Measurements from ENCODE around the gene PODXL. TPM values are rescaled to one million over a fixed set of nuclear protein-coding genes. Genes with fewer than 3 reads are reported as not detected.

Gene PODXL
- total RNA-seq, 1 experiment from 2014 or later: 37.5 TPM

DNA sequence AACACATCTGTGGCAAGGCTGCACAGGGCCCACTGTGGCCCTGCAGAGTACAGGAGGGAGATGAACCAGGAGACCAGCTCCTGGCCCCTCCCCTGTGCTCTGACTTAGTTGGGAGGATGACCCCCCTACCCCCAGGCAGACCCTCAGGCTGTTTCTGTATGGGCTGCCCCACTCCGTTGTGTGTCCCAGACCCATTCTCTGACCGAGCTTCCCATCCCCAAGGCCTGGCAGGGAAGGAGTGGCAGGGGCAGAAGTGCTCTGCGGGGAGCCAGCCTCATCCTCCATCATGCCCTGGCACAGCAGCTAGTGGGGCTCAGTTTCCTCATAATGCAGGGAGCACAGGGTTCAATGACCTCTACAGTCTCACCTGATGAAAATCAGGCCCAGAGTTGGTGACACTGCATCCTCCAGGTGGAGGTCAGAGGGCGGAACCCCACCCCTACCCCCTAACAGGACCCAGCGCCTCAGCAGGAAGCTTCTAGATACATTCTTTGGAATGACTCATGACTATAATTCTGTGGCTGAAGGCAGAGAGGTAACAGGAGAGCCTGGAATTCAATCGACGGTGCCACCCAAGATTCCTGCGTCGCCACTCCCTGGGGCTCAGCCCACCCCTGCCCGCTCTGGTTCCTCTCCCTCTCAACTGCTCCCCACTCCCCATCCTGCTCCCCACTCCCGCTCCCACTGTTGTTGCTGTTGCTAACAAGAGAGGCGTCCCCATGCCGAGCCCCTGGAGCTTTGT lies 18.2 kb downstream of the PODXL start:
- Histone ChIP-seq H3K79me2 (ENCODE audit: insufficient read depth, low read length) (peaks cover 39% of the 10 kb centered on the region), H3K4me1 (ENCODE audit: control insufficient read depth in 1 of 2, insufficient read depth in 2 of 2, low read length in 2 of 2) (peaks cover 68 to 71% of the 10 kb centered on the region in 2 experiments), H4K20me1 (ENCODE audit: insufficient read depth) (no peaks in the 10 kb centered on the region), H3K27ac (ENCODE audit: low read depth, low read length) (peak overlapping the region; percentile 95), H3K4me2 (ENCODE audit: low read length) (peak overlapping the region; percentile 71), H3K9ac (ENCODE audit: low read length) (peak overlapping the region; percentile 60), H3K36me3 (ENCODE audit: control insufficient read depth in 1 of 2, insufficient read depth in 2 of 2, low read length in 2 of 2) (no peaks in the 10 kb centered on the region), H2AFZ (ENCODE audit: low read depth, low read length, poor library complexity, severe bottlenecking) (no peak overlapping the region), H3K9me2 (ENCODE audit: insufficient read depth) (no peaks in the 10 kb centered on the region), H3K9me3 (ENCODE audit: control insufficient read depth in 1 of 2, insufficient read depth in 1 of 2, low read depth in 1 of 2, low read length in 2 of 2) (no peaks in the 10 kb centered on the region), H3K4me3 (replicated peaks in 1 of 2; ENCODE audit: low read depth in 1 of 2, low read length in 2 of 2) (peak overlapping the region in 1 of 2 experiments; percentile 27; a peak in 2 of 4 replicates), H3K27me3 (ENCODE audit: insufficient read depth, low read length) (no peaks in the 10 kb centered on the region)
- peak; percentile 84 for ATAC-seq
- no TSS peak for BruUV-seq (replicated peaks)
- TF ChIP-seq POLR2AphosphoS5 (IDR thresholded peaks at IDR 0.05; ENCODE audit: low read depth, low read length) (peak; percentile 21; the same call in 1 of the 2 replicates), EGR1 (IDR thresholded peaks at IDR 0.05; ENCODE audit: low read depth) (no peak)
- intact Hi-C loops (cut with micrococcal nuclease): loop anchor here (1.0 kb wide), 1 partner anchor 25 kb away; no protein-coding TSS in a partner anchor
- RAD21 ChIA-PET (ENCODE audit: low non-redundant PET in 1 of 2, low total read pairs in 2 of 2, uncharacterized antibody in 2 of 2, unreplicated experiment in 2 of 2): no interaction called here
- POLR2A ChIA-PET: interaction anchor here (1.0 kb wide), 1 partner anchor 11 kb away, joined by 3 read pairs; no protein-coding TSS in a partner anchor
- CTCF ChIA-PET: interaction anchor here (1.2 to 3.0 kb wide), 2 partner anchors 8 to 24 kb away, joined by 3 to 19 read pairs; no protein-coding TSS in a partner anchor
- peak; percentile 72 for DNase-seq (ENCODE audit: low read depth, low spot score)

DNA sequence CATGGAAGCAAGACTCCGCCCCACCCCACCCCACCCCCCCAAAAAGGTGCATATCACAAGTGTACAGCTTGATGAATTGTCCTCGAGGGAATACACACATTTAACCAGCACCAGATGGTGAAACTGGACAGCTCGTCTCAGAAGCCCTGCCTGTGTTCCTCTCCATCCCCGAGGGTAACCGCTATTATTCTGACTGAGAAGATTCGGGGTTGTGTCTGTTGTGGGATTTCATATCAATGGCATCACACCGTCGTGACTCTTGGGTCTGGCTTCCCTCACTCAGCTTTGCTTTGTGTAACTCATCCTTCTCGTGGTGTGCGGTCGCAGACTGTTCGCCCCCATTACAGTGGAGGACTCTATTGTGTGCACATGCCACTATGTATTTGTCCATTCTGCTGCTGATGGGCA lies 18.9 kb downstream of the PODXL start:
- H3K36me3 ChIP-seq (ENCODE audit: control insufficient read depth in 1 of 2, insufficient read depth in 2 of 2, low read length in 2 of 2): no peaks in the 10 kb centered on the region
- POLR2A ChIA-PET: no interaction called here
- H3K27ac ChIP-seq (ENCODE audit: low read depth, low read length): peak overlapping the region; percentile 95
- H3K9me2 ChIP-seq (ENCODE audit: insufficient read depth): no peaks in the 10 kb centered on the region
- CTCF ChIA-PET: interaction anchor here (3.0 kb wide), 1 partner anchor 9 kb away, joined by 19 read pairs; no protein-coding TSS in a partner anchor
- H3K9me3 ChIP-seq (ENCODE audit: control insufficient read depth in 1 of 2, insufficient read depth in 1 of 2, low read depth in 1 of 2, low read length in 2 of 2): no peaks in the 10 kb centered on the region
- no peak overlapping the region for H2AFZ ChIP-seq (ENCODE audit: low read depth, low read length, poor library complexity, severe bottlenecking)
- peaks cover 62 to 65% of the 10 kb centered on the region in 2 experiments for H3K4me1 ChIP-seq (ENCODE audit: control insufficient read depth in 1 of 2, insufficient read depth in 2 of 2, low read length in 2 of 2)
- intact Hi-C loops (cut with micrococcal nuclease): no loop called here
- ATAC-seq: no peak
- peak overlapping the region; percentile 71 for H3K4me2 ChIP-seq (ENCODE audit: low read length)
- H3K79me2 ChIP-seq (ENCODE audit: insufficient read depth, low read length): peaks cover 32% of the 10 kb centered on the region; the same call in 1 of the 2 replicates
- H3K27me3 ChIP-seq (ENCODE audit: insufficient read depth, low read length): no peaks in the 10 kb centered on the region
- H3K4me3 ChIP-seq (replicated peaks in 1 of 2; ENCODE audit: low read depth in 1 of 2, low read length in 2 of 2): no peak overlapping the region; a peak in 1 of 4 replicates
- H4K20me1 ChIP-seq (ENCODE audit: insufficient read depth): no peaks in the 10 kb centered on the region
- TF ChIP-seq EZH2 (IDR thresholded peaks at IDR 0.05) (no peak), EGR1 (IDR thresholded peaks at IDR 0.05; ENCODE audit: low read depth) (no peak), ZNF274 (IDR thresholded peaks at IDR 0.05; ENCODE audit: low read depth, low read length) (no peak), SIN3A (IDR thresholded peaks at IDR 0.05; ENCODE audit: low read depth) (no peak), RAD21 (IDR thresholded peaks at IDR 0.05; ENCODE audit: low read depth) (no peak), EZH2phosphoT487 (IDR thresholded peaks at IDR 0.05; ENCODE audit: borderline replicate concordance) (no peak), CBX3 (IDR thresholded peaks at IDR 0.05; ENCODE audit: low read depth) (no peak)
- TF ChIP-seq, protein P1, sequence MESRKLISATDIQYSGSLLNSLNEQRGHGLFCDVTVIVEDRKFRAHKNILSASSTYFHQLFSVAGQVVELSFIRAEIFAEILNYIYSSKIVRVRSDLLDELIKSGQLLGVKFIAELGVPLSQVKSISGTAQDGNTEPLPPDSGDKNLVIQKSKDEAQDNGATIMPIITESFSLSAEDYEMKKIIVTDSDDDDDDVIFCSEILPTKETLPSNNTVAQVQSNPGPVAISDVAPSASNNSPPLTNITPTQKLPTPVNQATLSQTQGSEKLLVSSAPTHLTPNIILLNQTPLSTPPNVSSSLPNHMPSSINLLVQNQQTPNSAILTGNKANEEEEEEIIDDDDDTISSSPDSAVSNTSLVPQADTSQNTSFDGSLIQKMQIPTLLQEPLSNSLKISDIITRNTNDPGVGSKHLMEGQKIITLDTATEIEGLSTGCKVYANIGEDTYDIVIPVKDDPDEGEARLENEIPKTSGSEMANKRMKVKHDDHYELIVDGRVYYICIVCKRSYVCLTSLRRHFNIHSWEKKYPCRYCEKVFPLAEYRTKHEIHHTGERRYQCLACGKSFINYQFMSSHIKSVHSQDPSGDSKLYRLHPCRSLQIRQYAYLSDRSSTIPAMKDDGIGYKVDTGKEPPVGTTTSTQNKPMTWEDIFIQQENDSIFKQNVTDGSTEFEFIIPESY (IDR thresholded peaks at IDR 0.05; ENCODE audit: extremely low read depth, insufficient replicate concordance, low read length): no peak
- no TSS peak for BruUV-seq (replicated peaks)
- H3K9ac ChIP-seq (ENCODE audit: low read length): peak overlapping the region; percentile 60
- RAD21 ChIA-PET (ENCODE audit: low non-redundant PET in 1 of 2, low total read pairs in 2 of 2, uncharacterized antibody in 2 of 2, unreplicated experiment in 2 of 2): no interaction called here
- no peak for DNase-seq (ENCODE audit: low read depth, low spot score)

Data from HCT116 (cell line).